CD4-positive, alpha-beta T cell (primary cell): ENCODE measurements around the gene SETD4. TPM values are rescaled to one million over a fixed set of nuclear protein-coding genes. Genes with fewer than 3 reads are reported as not detected.

Source experiments
- ATAC-seq: fragments of 200-7000 bp; cut with Tn5 transposase; one replicate; pipeline ENCODE4 v1.10.0; 2022; ENCODE audit warnings: mild to moderate bottlenecking; ENCODE audit not compliant: poor library complexity
- CTCF ChIA-PET: fragments of 350-600 bp; sonication (Branson Sonifier 250); formaldehyde crosslinking; loops from one replicate; lab custom pipeline; 2021; ENCODE audit warnings: antibody characterized with exemption, inconsistent platforms; lab: Charles Lee
- POLR2A ChIA-PET: fragments of 350-600 bp; sonication (Branson Sonifier 250); formaldehyde crosslinking; loops from one replicate; lab custom pipeline; 2021; ENCODE audit warnings: antibody characterized with exemption, inconsistent platforms; lab: Charles Lee
- DNase-seq, 14 experiments: peaks; one replicate each; pipeline ENCODE4 v3.0.0-alpha.2; 2013 to 2020; ENCODE audit warnings: mixed read lengths in 2 of 14
- H3K27ac ChIP-seq, 2 donors: one replicate each; pipeline versions ENCODE4 v1.5.1 to v1.7.0; 2013; ENCODE audit warnings: low read length in 2 of 2, low read depth in 1 of 2, mild to moderate bottlenecking in 1 of 2
- H3K27me3 ChIP-seq, 2 experiments: 1 replicate in 1 of 2; 2 replicates in 1 of 2; pipeline versions ENCODE4 v1.6.1 to v1.7.0; 2013; ENCODE audit warnings: low read length in 2 of 2, control low read depth in 1 of 2, mild to moderate bottlenecking in 1 of 2, moderate library complexity in 1 of 2; ENCODE audit not compliant: insufficient read depth in 2 of 2, control insufficient read depth in 1 of 2
- H3K36me3 ChIP-seq: one replicate; pipeline ENCODE4 v1.6.1; 2013; ENCODE audit warnings: low read length, control low read depth; ENCODE audit not compliant: insufficient read depth
- H3K4me1 ChIP-seq: one replicate; pipeline ENCODE4 v1.6.1; 2013; ENCODE audit warnings: low read length, control low read depth; ENCODE audit not compliant: insufficient read depth
- H3K4me3 ChIP-seq: one replicate; pipeline ENCODE4 v1.5.1; 2013; ENCODE audit warnings: mild to moderate bottlenecking, low read length, moderate library complexity
- H3K9me3 ChIP-seq, 2 experiments: 1 replicate in 1 of 2; 2 replicates in 1 of 2; pipeline versions ENCODE4 v1.6.1 to v1.7.0; 2013; ENCODE audit warnings: low read length in 2 of 2, mild to moderate bottlenecking in 2 of 2, control low read depth in 1 of 2, moderate library complexity in 1 of 2; ENCODE audit not compliant: control insufficient read depth in 1 of 2, insufficient read depth in 1 of 2
- H3K27ac Mint-ChIP-seq: one replicate; pipeline ENCODE4 v1.8.0; 2020; ENCODE audit warnings: mixed read lengths
- H3K27me3 Mint-ChIP-seq: one replicate; pipeline ENCODE4 v1.8.0; 2021; ENCODE audit warnings: mixed read lengths
- H3K36me3 Mint-ChIP-seq: one replicate; pipeline ENCODE4 v1.8.0; 2021; ENCODE audit warnings: low read depth, mixed read lengths
- H3K4me1 Mint-ChIP-seq: one replicate; pipeline ENCODE4 v1.8.0; 2021; ENCODE audit warnings: low read depth, mixed read lengths
- H3K4me3 Mint-ChIP-seq: one replicate; pipeline ENCODE4 v1.8.0; 2020; ENCODE audit warnings: mild to moderate bottlenecking, mixed read lengths
- H3K9me3 Mint-ChIP-seq: one replicate; pipeline ENCODE4 v1.8.0; 2020; ENCODE audit warnings: mixed read lengths
- CTCF ChIP-seq: fragments of 200-600 bp; IDR thresholded peaks from one replicate; pipeline ENCODE4 v1.8.0; 2022; ENCODE audit warnings: antibody characterized with exemption, mild to moderate bottlenecking
- intact Hi-C, 2 experiments: fragments of 100-400 bp; cut with DNase I in 1 of 2; cut with micrococcal nuclease in 1 of 2; formaldehyde crosslinking; loops; one replicate each; pipeline versions ENCODE4 v1.15.1 to v1.9.0; 2023 to 2025; cut with DNase I, micrococcal nuclease
- total RNA-seq, 174 experiments: library from RNA in 2 of 174; stranded (reverse) in 2 of 174; gene quantifications; one replicate each; pipeline ENCODE4 v1.2.3 and lab custom pipeline; 2021 to 2026

SETD4 gene
- total RNA-seq, 2 experiments from 2014 or later: 10.8 to 12.3 TPM

GRCh38 chr21:36030581-36031189 lies 29.6 kb downstream of the SETD4 start:
- peaks cover 5% of the 10 kb centered on the region for H3K4me1 Mint-ChIP-seq
- H3K4me3 Mint-ChIP-seq: no peak overlapping the region
- H3K4me3 ChIP-seq: no peak overlapping the region
- H3K9me3 Mint-ChIP-seq: no peaks in the 10 kb centered on the region
- ATAC-seq: no peak
- ChIA-PET CTCF (no interaction called here), POLR2A (no interaction called here)
- H3K4me1 ChIP-seq: peaks cover 5% of the 10 kb centered on the region
- no peaks in the 10 kb centered on the region for H3K27me3 Mint-ChIP-seq
- intact Hi-C loops: no loop called here
- no peaks in the 10 kb centered on the region for H3K27me3 ChIP-seq
- H3K36me3 Mint-ChIP-seq: peaks cover 21% of the 10 kb centered on the region
- no peak for DNase-seq
- TF ChIP-seq CTCF: no peak
- H3K9me3 ChIP-seq: no peaks in the 10 kb centered on the region
- H3K27ac ChIP-seq: no peak overlapping the region
- no peak overlapping the region for H3K27ac Mint-ChIP-seq
- peaks cover 14% of the 10 kb centered on the region for H3K36me3 ChIP-seq

GRCh38 chr21:36029309-36029708 lies 31.0 kb downstream of the SETD4 start:
- ATAC-seq (no peak), DNase-seq (no peak)
- no peak overlapping the region for H3K27ac ChIP-seq
- no peaks in the 10 kb centered on the region for H3K9me3 ChIP-seq
- H3K36me3 ChIP-seq: no peaks in the 10 kb centered on the region
- Mint-ChIP-seq H3K36me3 (peaks cover 7% of the 10 kb centered on the region), H3K27me3 (no peaks in the 10 kb centered on the region), H3K4me1 (peaks cover 5% of the 10 kb centered on the region), H3K27ac (no peak overlapping the region), H3K9me3 (no peaks in the 10 kb centered on the region), H3K4me3 (no peak overlapping the region)
- no peaks in the 10 kb centered on the region for H3K27me3 ChIP-seq
- H3K4me3 ChIP-seq: no peak overlapping the region
- H3K4me1 ChIP-seq: peaks cover 5% of the 10 kb centered on the region
- CTCF ChIA-PET: interaction anchor here (1.2 to 2.4 kb wide), 3 partner anchors 83 to 1284 kb away, joined by 3 to 12 read pairs (median 7); no protein-coding TSS in a partner anchor
- POLR2A ChIA-PET: interaction anchor here (0.5 kb wide), 1 partner anchor 1340 kb away, joined by 3 read pairs; no protein-coding TSS in a partner anchor
- intact Hi-C loops: loop anchor here (2.0 to 5.0 kb wide), 2 partner anchors 189 to 627 kb away; no protein-coding TSS in a partner anchor
- TF ChIP-seq CTCF: no peak

- DNase-seq (peak; percentile 25 to 85 (median 56)), ATAC-seq (peak; percentile 80)
- Mint-ChIP-seq H3K4me1 (peaks cover 5% of the 10 kb centered on the region), H3K36me3 (peaks cover 2% of the 10 kb centered on the region), H3K27me3 (no peaks in the 10 kb centered on the region), H3K4me3 (no peak overlapping the region), H3K9me3 (no peaks in the 10 kb centered on the region), H3K27ac (no peak overlapping the region)
- Histone ChIP-seq H3K27ac (no peak overlapping the region), H3K4me1 (peaks cover 5% of the 10 kb centered on the region), H3K36me3 (no peaks in the 10 kb centered on the region), H3K27me3 (no peaks in the 10 kb centered on the region), H3K4me3 (no peak overlapping the region), H3K9me3 (no peaks in the 10 kb centered on the region)
- POLR2A ChIA-PET: interaction anchor here (0.5 to 0.8 kb wide), 2 partner anchors 1283 to 1339 kb away, joined by 3 to 4 read pairs; no protein-coding TSS in a partner anchor
- TF ChIP-seq CTCF: peak; percentile 95
- intact Hi-C loops: loop anchor here (1.0 to 5.0 kb wide), 4 partner anchors 188 to 1335 kb away; no protein-coding TSS in a partner anchor
- CTCF ChIA-PET: interaction anchor here (0.5 to 2.4 kb wide), 11 partner anchors 16 to 1335 kb away, joined by 3 to 12 read pairs (median 3); no protein-coding TSS in a partner anchor
Measured at GRCh38 chr21:36028127-36029069, 31.9 kb downstream of the SETD4 start.
